HCT116 (cell line): ENCODE data around the gene GTF3C1. TPM values are rescaled to one million over a fixed set of nuclear protein-coding genes. Genes with fewer than 3 reads are reported as not detected.

Experiments
- ATAC-seq: fragments of 200-7000 bp; cut with Tn5 transposase; 2 replicates; pipeline ENCODE4 v1.9.1; 2020; ENCODE audit warnings: mild to moderate bottlenecking, moderate library complexity
- BruUV-seq: library from RNA; stranded (reverse); fragments of 400-500 nt; replicated peaks from 2 replicates; lab custom pipeline; 2021; lab: Mats Ljungman, UMichigan
- CTCF ChIA-PET: fragments of 300-600 bp; sonication (Branson Sonifier 250); formaldehyde crosslinking; loops from one replicate; lab custom pipeline; 2021; ENCODE audit warnings: antibody characterized with exemption; lab: Charles Lee
- POLR2A ChIA-PET: fragments of 300-600, 350-600 bp; sonication (Branson Sonifier 250); formaldehyde crosslinking; loops from one replicate; lab custom pipeline; 2021; ENCODE audit warnings: antibody characterized with exemption; lab: Charles Lee
- RAD21 ChIA-PET, 2 experiments: fragments of 300-600 bp; sonication (Branson Sonifier 250); formaldehyde crosslinking; loops; one replicate each; lab custom pipeline; 2023; ENCODE audit warnings: low total read pairs in 2 of 2; ENCODE audit not compliant: uncharacterized antibody in 2 of 2, unreplicated experiment in 2 of 2, low non-redundant PET in 1 of 2; lab: Charles Lee
- DNase-seq: peaks from one replicate; pipeline ENCODE4 v3.0.0-alpha.2; 2010; ENCODE audit warnings: low read depth, low spot score
- H2AFZ ChIP-seq: fragments of 200-600 bp; shearing (Covaris generic), sonication (generic); 2 replicates; pipeline ENCODE4 v1.6.1; 2017; ENCODE audit warnings: low read depth, mixed run types, mixed read lengths, antibody characterized with exemption, low read length; ENCODE audit not compliant: poor library complexity, severe bottlenecking
- H3K27ac ChIP-seq: 2 replicates; pipeline ENCODE4 v1.5.1; 2012; ENCODE audit warnings: low read depth, low read length
- H3K27me3 ChIP-seq: fragments of 200-600 bp; sonication (generic); 2 replicates; pipeline ENCODE4 v1.6.1; 2016; ENCODE audit warnings: mixed run types, low read length, mixed read lengths; ENCODE audit not compliant: insufficient read depth
- H3K36me3 ChIP-seq, 2 experiments: fragments of 200-500 bp in 1 of 2; fragments of 200-600 bp in 1 of 2; sonication (Bioruptor generic) in 1 of 2; sonication (generic) in 1 of 2; 2 replicates each; pipeline versions ENCODE4 v1.5.1 to v1.6.1; 2014 to 2016; ENCODE audit warnings: low read length in 2 of 2, inconsistent platforms in 1 of 2, mixed read lengths in 1 of 2, mixed run types in 1 of 2; ENCODE audit not compliant: insufficient read depth in 2 of 2, control insufficient read depth in 1 of 2
- H3K4me1 ChIP-seq, 2 experiments: fragments of 200-600 bp in 1 of 2; sonication (generic) in 1 of 2; 2 replicates each; pipeline versions ENCODE4 v1.5.1 to v1.6.1; 2012 to 2017; ENCODE audit warnings: low read length in 2 of 2, inconsistent platforms in 1 of 2, mild to moderate bottlenecking in 1 of 2, mixed read lengths in 1 of 2, mixed run types in 1 of 2, moderate library complexity in 1 of 2; ENCODE audit not compliant: insufficient read depth in 2 of 2, control insufficient read depth in 1 of 2
- H3K4me2 ChIP-seq: fragments of 200-600 bp; sonication (generic); 2 replicates; pipeline ENCODE4 v1.6.1; 2017; ENCODE audit warnings: mixed run types, low read length, mixed read lengths
- H3K4me3 ChIP-seq, 2 experiments: fragments of 200-600 bp in 1 of 2; sonication (generic) in 1 of 2; replicated peaks in 1 of 2; 2 replicates each; pipeline ENCODE4 v1.5.1; 2011 to 2016; ENCODE audit warnings: low read length in 2 of 2, control low read depth in 1 of 2, low read depth in 1 of 2, mild to moderate bottlenecking in 1 of 2, mixed read lengths in 1 of 2, mixed run types in 1 of 2
- H3K79me2 ChIP-seq: fragments of 200-600 bp; sonication (generic); 2 replicates; pipeline ENCODE4 v1.6.1; 2017; ENCODE audit warnings: mild to moderate bottlenecking, mixed run types, low read length, moderate library complexity, mixed read lengths; ENCODE audit not compliant: insufficient read depth
- H3K9ac ChIP-seq: fragments of 200-600 bp; sonication (generic); 2 replicates; pipeline ENCODE4 v1.6.1; 2016; ENCODE audit warnings: low read length, mixed read lengths
- H3K9me2 ChIP-seq: fragments of 200-600 bp; sonication (generic), shearing (Covaris generic); 2 replicates; pipeline ENCODE4 v1.6.1; 2017; ENCODE audit warnings: mixed run types, mild to moderate bottlenecking, moderate library complexity; ENCODE audit not compliant: insufficient read depth
- H3K9me3 ChIP-seq, 2 experiments: fragments of 200-500 bp in 1 of 2; fragments of 200-600 bp in 1 of 2; sonication (Bioruptor generic) in 1 of 2; sonication (generic) in 1 of 2; 2 replicates each; pipeline ENCODE4 v1.6.1; 2014 to 2017; ENCODE audit warnings: low read length in 2 of 2, mixed read lengths in 2 of 2, inconsistent platforms in 1 of 2, low read depth in 1 of 2, mild to moderate bottlenecking in 1 of 2, mixed run types in 1 of 2, moderate library complexity in 1 of 2; ENCODE audit not compliant: control insufficient read depth in 1 of 2, insufficient read depth in 1 of 2
- H4K20me1 ChIP-seq: fragments of 200-600 bp; sonication (generic), shearing (Covaris generic); 2 replicates; pipeline ENCODE4 v1.6.1; 2017; ENCODE audit warnings: mixed run types, mild to moderate bottlenecking, moderate library complexity; ENCODE audit not compliant: insufficient read depth
- CEBPB ChIP-seq: IDR thresholded peaks from 2 replicates; pipeline ENCODE4 v1.6.1; 2012; ENCODE audit warnings: low read depth
- RAD21 ChIP-seq: IDR thresholded peaks from 2 replicates; pipeline ENCODE4 v1.6.1; 2012; ENCODE audit warnings: low read depth, mild to moderate bottlenecking
- SIN3A ChIP-seq: IDR thresholded peaks from 2 replicates; pipeline ENCODE4 v1.6.1; 2012; ENCODE audit warnings: low read depth
- TCF7L2 ChIP-seq: IDR thresholded peaks from 2 replicates; pipeline ENCODE4 v1.7.0; 2011; ENCODE audit warnings: borderline replicate concordance, inconsistent platforms; ENCODE audit not compliant: insufficient read depth, insufficient read length; ENCODE audit errors: extremely low read depth
- YY1 ChIP-seq: IDR thresholded peaks from 2 replicates; pipeline ENCODE4 v1.6.1; 2011; ENCODE audit warnings: low read length, low read depth, moderate library complexity, mild to moderate bottlenecking; ENCODE audit not compliant: insufficient replicate concordance; ENCODE audit errors: extremely low read depth
- ZBTB33 ChIP-seq: IDR thresholded peaks from 2 replicates; pipeline ENCODE4 v1.6.1; 2011; ENCODE audit warnings: mild to moderate bottlenecking, low read length, moderate library complexity; ENCODE audit not compliant: insufficient replicate concordance; ENCODE audit errors: extremely low read depth
- ZFX ChIP-seq: fragments of 450-650 bp; IDR thresholded peaks from 2 replicates; pipeline ENCODE4 v1.6.1; 2017
- ZNF274 ChIP-seq: fragments of 200-500 bp; sonication (Bioruptor generic); IDR thresholded peaks from 2 replicates; pipeline ENCODE4 v1.6.1; 2014; ENCODE audit warnings: mild to moderate bottlenecking, low read depth, low read length, inconsistent platforms
- intact Hi-C: fragments of 100-400 bp; cut with micrococcal nuclease; formaldehyde crosslinking; loops from 2 replicates; pipeline ENCODE4 v1.10.0; 2022
- total RNA-seq: library from RNA; stranded (reverse); gene quantifications from one replicate; pipeline ENCODE4 v1.2.1, GENCODE V29; 2021; ENCODE audit not compliant: unreplicated experiment

The GTF3C1 gene
- total RNA-seq, 1 experiment from 2014 or later: 97.5 TPM

- TF ChIP-seq TCF7L2 (no peak), ZFX (no peak)
These were observed 49.3 kb upstream of the GTF3C1 start (continued) for GRCh38 chr16:27598931-27599565.

- Histone ChIP-seq H4K20me1 (no peaks in the 10 kb centered on the region), H3K9me3 (no peaks in the 10 kb centered on the region), H3K4me2 (no peak overlapping the region), H3K27me3 (no peaks in the 10 kb centered on the region), H2AFZ (no peak overlapping the region), H3K27ac (no peak overlapping the region), H3K36me3 (no peaks in the 10 kb centered on the region), H3K9me2 (no peaks in the 10 kb centered on the region), H3K79me2 (no peaks in the 10 kb centered on the region), H3K4me3 (no peak overlapping the region), H3K4me1 (no peaks in the 10 kb centered on the region), H3K9ac (no peak overlapping the region)
- intact Hi-C loops: no loop called here
- RAD21 ChIA-PET: no interaction called here
- no peak for TF ChIP-seq CEBPB
- CTCF ChIA-PET: no interaction called here
- DNase-seq (no peak), ATAC-seq (no peak)
- POLR2A ChIA-PET: no interaction called here
- no TSS peak for BruUV-seq
These were observed 48.5 kb upstream of the GTF3C1 start for GRCh38 chr16:27598220-27598619.

GRCh38 chr16:27597361-27597760, 47.6 kb upstream of the GTF3C1 start:
- no peaks in the 10 kb centered on the region for H3K79me2 ChIP-seq
- H3K4me1 ChIP-seq: no peaks in the 10 kb centered on the region
- no peaks in the 10 kb centered on the region for H3K27me3 ChIP-seq
- H3K9ac ChIP-seq: no peak overlapping the region
- H3K36me3 ChIP-seq: no peaks in the 10 kb centered on the region
- TF ChIP-seq SIN3A (no peak), ZNF274 (no peak), YY1 (no peak), ZBTB33 (no peak), RAD21 (no peak)
- H2AFZ ChIP-seq: no peak overlapping the region
- no TSS peak for BruUV-seq
- RAD21 ChIA-PET: no interaction called here
- CTCF ChIA-PET: no interaction called here
- no peaks in the 10 kb centered on the region for H3K9me3 ChIP-seq
- intact Hi-C loops: no loop called here
- POLR2A ChIA-PET: no interaction called here
- no peaks in the 10 kb centered on the region for H3K9me2 ChIP-seq
- ATAC-seq (no peak), DNase-seq (no peak)
- H3K4me3 ChIP-seq: no peak overlapping the region
- no peaks in the 10 kb centered on the region for H4K20me1 ChIP-seq
- H3K27ac ChIP-seq: no peak overlapping the region
- no peak overlapping the region for H3K4me2 ChIP-seq
